Sciatic nerve (tissue), 2 donors: ENCODE measurements around the gene DPP4. TPM values are rescaled to one million over a fixed set of nuclear protein-coding genes. Genes with fewer than 3 reads are reported as not detected.

Experiments
- ATAC-seq: fragments of 200-7000 bp; cut with Tn5 transposase; one replicate; pipeline ENCODE4 v1.9.1; 2020; ENCODE audit warnings: mild to moderate bottlenecking, moderate library complexity
- DNase-seq: peaks from one replicate; pipeline ENCODE4 v3.0.0-alpha.2; 2020; ENCODE audit warnings: low spot score
- intact Hi-C: fragments of 100-400 bp; cut with DNase I; formaldehyde crosslinking; loops from one replicate; pipeline ENCODE4 v1.14.2; 2022
- total RNA-seq: library from RNA; stranded (reverse); fragmentation: NEBNext Ultra II Directional; extraction: Animal tissue kit (Norgen Biotek cat#: 25700); gene quantifications from one replicate; pipeline ENCODE4 v1.2.1, GENCODE V29; 2021
- donor health status: DM: no; HTN: no; CAD: no.
- donor health status: DM: no; HTN: no; CAD: no.

DPP4 gene
- total RNA-seq, 1 donor from 2014 or later = 11.8 TPM

DNA sequence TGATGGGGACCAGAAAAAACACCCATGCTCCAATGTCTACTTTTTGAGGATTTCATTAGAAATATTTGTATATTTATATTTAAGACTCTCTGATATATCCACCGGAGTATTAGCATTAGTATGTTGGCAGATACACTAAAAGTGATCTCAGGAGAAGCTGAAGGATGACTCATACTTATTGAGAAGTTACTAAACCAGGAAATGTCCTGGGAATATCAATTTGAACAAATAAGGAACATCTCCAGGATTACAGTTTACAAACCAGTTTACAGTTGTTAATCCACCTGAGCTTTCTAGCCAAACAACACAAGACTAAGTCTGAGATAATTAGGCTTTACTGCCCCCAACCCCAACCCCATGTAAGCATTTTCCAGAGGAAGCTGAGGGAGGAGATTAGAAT is 16.1 kb upstream of the DPP4 start:
- intact Hi-C loops = no loop called here
- no peak for DNase-seq
- no peak for ATAC-seq

DNA sequence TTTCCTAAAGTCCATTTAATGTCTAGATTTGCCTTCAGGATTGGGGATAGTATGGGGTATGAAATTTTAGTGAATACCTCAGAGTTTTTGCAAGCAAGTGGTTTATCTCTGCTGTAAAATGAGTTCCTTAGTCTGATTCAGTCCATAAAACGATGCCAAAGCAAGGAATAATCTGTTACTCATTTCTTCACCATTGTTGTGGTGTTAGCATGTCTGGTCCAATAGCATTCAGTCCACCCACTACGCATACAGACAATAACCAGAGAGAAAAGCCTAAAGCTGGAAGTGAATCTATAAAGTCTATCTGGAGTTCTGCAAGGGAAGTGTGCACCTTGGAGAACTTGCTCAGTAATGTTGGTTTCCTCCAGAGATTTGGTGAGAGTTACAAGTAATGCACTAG is 12.9 kb upstream of the DPP4 start:
- intact Hi-C loops = no loop called here
- DNase-seq (no peak), ATAC-seq (no peak)

DNA sequence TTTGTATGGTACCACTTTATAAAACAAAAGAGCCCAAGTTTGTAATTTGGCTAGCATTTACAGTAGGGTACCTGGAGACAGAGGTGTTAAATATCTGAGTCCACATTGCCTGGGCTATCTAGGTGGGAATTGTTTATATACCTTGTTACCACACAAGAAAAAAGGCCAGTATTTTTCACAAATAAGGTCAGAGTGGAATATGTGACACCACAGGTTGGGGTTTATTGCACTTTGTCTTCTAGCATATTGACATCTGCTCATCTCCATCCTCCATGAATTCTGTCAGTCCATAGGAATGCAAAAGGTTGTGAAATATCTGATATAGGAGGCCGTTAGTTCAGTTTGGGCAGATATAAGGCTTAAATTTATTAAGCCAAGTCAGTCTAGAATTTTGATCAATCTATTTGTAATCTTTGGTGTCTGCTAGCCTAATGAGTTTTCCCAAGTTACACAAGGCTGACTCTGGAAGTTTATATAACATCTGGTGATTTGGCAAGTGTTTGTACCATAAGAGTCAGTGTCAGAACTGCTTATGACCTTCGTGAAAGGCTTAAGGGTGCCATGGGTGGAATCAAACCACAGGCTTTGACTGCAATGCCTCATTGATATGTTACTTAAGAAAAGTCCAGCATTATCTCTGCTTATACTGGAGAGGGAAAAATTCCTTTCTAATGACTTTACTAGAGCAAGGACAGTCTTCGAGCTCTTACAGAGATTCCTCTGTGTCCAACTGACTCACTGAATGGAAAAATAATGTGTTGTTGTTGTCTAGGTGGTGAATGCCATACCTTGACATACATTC is 11.3 kb upstream of the DPP4 start:
- ATAC-seq (no peak), DNase-seq (no peak)
- intact Hi-C loops = no loop called here

DNA sequence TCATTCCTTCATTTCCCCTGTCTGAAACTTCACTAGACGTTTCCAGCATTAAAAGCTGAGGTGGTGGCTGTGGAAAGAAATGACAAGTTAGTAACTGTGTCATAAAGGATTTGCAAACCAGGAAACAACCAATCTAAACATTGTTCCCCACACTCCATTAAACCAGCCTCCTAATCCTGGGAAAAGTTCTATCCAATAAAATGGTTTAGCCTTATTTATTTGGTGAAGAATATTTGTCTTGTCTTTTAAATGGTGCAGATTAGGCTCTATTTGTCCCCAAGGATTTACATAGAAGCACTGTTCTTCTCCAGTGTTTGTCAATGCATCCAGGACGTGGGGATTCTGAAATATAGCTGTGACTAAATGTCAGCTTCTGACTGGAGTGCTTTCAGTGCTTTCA is 10.5 kb upstream of the DPP4 start:
- no peak for DNase-seq
- no peak for ATAC-seq
- intact Hi-C loops = no loop called here

DNA sequence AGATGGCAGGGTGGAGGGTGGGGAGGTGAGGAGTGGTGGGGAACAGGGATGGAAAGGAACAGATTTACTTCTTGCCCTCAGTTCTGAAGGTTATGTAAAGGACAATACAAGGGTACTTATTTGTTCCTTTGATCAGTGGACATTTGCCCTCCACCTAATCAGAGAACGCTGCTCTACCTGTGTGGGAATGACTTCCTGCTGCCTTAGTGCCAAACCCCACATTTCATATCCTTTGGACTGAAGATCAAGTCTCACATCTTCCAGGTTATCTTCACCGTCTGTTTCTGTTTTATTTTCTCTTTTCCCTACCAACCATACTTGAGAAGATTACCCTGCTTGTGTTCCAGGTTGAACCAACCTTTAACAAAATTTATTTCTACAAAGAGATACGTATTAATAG is 8.7 kb upstream of the DPP4 start:
- no peak for DNase-seq
- intact Hi-C loops = no loop called here
- ATAC-seq = no peak

DNA sequence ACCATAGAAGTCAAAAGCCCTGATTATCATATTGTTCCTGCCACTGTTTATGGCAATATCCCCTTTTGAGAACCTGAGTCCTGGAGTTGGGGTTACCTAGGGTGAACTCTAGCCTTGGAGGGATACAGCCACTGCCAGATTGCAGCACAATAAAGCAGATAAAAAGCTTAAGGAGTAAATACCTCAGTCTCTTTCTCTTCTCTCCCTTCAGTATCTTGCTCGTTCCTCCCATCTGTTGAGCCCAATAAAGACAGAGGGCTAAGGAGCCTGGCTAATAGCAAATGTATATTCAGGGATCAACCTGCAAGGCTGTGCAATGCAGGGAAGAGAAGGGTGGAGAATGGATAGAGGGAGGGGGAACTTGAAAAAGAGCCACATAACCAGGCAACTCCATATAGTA is 8.0 kb upstream of the DPP4 start:
- intact Hi-C loops = no loop called here
- ATAC-seq (no peak), DNase-seq (no peak)

DNA sequence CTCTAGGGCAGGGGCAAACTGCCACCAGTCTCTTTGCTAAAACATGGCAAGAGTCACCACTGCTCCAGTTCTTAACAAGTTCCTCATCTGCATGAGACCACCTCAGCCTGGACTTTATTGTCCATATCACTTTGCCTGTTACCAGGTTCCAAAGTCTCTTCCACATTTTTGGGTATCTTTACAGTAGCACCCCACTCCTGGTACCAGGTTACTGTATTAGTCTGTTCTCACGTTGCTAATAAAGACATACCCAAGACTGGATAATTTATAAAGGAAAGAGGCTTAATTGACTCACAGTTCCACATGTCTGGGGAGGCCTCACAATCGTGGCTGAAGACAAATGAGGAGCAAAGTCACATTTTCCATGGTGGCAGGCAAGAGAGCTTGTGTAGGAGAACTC is 5.5 kb upstream of the DPP4 start:
- DNase-seq = no peak
- ATAC-seq = no peak
- intact Hi-C loops = no loop called here

DNA sequence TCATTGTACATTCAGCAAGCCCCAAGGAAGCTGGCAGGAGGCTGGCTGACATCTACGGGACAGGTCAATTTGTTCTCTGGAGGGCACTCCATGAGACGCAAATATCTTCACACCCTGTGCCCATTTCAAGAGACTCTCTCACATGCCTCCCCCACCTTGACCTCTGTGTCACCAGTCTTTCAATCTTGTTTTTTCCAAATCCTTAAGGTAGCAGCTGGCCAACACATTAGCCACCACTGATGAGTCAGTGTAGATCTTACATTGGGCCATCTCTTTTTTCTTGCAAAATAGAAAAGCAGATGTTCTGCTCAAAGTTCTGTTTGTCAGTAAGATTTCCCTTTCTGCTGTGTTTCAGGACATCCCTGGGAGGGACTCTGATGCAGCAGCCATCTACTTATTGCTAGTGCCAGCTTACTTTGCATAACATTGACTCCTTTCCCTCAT is 1.7 kb upstream of the DPP4 start:
- no peak for ATAC-seq
- intact Hi-C loops = no loop called here
- no peak for DNase-seq

DNA sequence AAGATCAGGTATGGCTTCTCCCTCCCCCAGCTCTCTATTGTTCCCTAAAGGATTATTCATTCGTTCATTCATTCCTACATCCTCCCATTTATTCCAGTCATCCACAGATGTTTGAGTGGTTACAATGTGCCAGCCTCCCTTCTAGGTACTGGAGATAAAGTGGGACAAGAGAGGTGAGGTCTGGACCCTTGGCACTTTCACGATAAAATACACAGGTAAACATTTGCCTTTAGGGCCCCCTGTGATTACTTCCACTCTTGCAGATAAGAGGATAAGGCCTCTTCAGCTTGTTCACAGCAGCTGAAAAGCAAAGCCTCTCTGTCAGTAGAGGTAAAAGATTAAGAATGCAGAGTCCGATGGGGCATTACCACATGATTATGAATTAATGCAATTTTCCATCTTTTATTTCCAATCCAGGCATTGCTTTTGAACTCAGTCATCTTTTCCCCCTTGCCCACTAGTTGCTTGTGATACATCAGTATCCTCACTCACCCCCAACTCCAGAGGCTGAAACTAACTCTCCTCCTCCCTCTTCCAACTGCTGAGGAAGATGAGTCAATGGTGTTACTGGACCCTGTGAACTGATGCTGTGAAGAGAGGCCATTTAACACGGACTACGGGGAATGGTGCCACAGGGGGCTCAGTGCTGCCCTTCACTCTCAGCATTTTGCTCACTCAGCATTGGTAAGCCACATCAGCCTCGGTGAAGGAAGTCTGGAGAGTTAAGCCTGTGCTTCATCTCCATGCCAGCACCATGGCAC is 1.1 kb upstream of the DPP4 start:
- DNase-seq (no peak), ATAC-seq (no peak)
- intact Hi-C loops = no loop called here

DNA sequence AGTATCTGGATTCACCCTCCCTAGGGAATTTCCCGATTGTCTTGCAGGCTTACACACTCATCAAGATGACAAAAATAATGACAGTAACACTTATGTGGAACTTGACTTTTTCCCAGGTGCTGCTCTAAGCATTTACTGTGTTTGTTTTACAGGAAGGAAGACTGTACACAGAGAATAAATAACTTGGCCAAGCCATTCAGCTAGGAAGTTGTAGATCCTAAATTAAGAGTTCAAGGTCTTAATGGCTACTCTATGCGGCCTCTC is 549 bp upstream of the DPP4 start:
- intact Hi-C loops = no loop called here
- DNase-seq (no peak), ATAC-seq (no peak)

DNA sequence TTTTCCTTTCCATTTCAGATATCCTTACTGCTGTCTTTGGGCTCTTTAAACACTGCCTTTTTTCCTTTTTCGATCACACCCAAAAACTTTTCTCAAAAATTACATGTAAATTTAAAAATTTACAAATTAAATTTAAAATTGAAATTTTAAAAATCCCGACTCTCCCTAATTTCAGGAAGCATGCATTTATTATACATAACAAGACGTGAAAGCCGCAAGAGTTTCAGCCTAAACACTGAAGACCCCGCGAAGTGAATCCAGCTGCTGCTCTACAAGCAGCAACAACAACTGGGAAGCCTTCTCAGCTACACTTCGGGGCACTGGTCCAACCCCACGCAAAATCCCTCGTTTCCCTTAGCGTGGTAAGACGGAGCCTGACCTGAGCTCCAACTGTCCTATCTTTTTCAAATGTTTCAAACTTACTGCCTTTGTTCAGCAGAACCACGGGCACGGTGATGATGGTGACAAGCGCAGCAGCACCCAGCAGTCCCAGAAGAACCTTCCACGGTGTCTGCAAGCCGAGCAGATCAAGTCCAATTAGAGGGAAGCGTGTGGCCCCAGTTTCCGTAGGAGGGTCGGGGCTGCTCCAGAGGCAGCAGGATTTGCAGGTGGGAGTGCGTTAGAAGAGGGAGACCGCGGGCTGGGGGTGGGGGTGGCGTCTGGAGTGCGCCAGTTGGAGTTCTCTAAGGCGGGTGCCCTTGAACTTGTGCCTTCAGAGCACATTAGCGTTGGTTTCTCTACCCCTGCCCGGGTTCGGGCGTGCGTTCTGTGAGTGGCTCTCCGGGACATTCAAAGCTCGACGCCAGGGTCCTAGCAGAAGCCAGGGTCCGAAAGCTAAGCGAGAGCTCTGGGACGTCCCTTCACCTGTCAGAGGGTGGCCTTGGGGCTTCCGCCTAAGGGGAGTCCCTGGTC is 783 bp downstream of the DPP4 start:
- peak; percentile 41 for ATAC-seq
- no peak for DNase-seq
- intact Hi-C loops = no loop called here

DNA sequence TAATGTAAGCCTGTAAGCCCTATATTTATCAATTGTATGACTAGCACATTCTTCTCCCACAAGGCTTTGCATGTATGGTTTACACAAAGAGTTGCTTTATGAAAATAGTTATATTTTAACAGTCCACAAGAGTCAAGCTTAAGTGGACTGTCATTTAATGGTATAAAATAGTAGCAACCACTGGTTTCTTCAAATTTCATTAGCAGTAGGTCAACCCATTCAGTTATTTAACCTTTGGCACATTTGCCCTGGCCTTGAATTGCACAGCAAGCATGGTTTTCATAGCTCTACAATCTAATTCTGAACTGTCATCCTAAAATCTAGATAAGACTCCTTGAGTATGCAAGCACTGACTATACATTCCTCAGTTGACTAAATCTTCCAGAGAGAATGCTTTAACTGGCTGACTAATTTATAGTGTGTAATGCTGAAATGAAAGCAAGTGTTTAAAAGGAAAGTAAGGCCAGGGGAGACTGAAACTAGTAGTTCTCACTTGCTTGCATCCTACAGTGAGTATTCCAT is 1.8 kb downstream of the DPP4 start:
- intact Hi-C loops = no loop called here
- DNase-seq (no peak), ATAC-seq (no peak)

DNA sequence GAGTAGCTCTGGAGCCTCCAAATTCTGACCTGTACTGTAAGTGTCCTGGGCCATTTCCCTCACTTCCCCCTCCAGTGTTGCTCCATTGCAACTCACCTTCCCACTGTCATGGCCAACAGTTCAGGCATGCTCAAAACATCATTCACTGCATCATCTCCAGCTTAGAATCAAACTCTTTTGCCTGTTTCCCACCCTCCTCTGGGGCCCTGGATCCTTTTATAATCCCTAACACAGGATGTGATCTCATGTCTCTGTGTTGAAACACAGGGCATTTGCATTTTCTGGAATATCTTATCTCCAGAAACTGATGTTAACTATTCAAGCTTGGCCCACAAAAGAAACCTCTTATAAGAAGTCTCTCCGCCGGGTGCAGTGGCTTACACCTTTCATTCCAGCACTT is 3.0 kb downstream of the DPP4 start:
- ATAC-seq (no peak), DNase-seq (no peak)
- intact Hi-C loops = no loop called here

DNA sequence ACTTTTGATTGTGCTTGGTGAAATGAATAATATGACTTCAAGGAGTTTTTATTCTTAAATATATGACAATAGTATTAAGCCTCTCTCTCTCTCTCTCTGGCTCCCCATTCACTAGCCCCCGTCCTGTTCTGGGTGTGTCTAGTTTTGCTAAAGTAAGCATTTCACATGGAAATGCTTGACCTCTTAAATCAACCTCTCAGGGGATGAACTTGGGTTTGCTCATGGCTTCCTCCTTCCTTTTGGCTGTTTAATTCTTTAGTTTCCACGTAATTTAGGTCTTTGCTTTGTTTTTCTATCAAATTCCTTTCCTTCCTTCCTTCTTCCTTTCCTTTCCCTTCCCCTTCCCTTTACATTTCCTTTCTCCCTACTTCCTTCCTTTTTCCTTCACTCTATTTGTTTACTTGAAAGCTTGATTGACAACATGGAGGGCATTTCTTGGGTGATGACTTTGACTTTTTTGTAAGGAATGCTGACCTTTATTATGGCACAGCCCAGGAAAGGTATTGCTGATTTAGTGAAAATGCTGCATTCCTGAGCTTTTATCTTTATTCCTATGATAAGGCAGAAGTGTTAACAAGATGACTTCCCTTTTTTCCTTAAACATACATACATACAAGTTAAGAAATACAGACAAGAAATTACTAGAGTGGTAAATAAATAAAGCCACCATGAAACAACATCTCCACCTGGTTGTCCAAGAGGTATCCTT is 3.6 kb downstream of the DPP4 start:
- intact Hi-C loops = no loop called here
- ATAC-seq (no peak), DNase-seq (no peak)

DNA sequence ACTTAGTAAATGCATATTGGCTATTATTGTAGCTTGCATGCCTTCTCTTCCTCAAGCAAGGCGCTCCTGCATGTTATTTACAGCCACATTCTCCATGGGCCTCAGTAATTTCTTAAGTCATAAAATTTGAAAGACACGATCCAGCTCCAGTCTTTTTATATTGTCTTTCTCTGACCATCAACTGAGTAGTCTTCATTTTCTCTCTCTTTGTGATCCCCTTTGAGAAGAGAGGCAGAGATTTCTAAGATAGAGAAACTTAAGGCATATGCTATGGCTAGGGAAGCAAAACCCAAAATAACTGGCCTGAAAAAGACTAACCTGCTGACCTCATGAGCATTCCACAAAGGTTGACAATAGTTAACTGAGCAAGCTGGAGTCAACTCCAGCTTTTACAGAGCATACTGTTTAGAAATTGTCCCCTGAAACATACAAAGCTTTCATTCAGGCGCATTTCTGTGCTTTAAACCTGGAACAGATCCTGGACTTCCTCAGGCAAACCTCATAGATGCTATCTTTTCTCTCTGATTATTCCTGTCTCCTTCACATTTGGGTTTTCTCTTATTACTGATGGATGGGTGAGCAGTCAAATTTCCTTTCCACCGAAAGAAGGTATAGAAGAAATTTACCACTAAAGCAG is 4.6 kb downstream of the DPP4 start:
- DNase-seq = no peak
- no peak for ATAC-seq
- intact Hi-C loops = no loop called here

DNA sequence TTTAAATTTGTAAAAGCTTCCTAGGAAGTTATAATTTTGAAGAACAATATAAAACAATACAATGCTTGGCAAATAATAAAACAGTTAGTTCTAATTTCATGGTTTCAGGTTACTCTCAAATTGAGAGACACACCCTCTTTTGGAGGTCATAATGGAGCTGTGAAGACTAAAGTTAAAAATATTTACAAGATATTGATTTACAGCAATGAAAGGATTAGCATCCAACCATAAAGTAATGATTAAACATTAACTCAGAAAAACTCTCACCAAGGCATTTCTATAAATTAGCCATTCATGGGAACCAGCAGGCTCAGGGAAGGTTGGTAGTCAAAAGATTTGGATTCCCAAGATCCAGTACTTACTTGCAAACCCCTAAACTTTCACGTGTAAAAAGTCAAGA is 6.4 kb downstream of the DPP4 start:
- intact Hi-C loops = no loop called here
- no peak for ATAC-seq
- no peak for DNase-seq

DNA sequence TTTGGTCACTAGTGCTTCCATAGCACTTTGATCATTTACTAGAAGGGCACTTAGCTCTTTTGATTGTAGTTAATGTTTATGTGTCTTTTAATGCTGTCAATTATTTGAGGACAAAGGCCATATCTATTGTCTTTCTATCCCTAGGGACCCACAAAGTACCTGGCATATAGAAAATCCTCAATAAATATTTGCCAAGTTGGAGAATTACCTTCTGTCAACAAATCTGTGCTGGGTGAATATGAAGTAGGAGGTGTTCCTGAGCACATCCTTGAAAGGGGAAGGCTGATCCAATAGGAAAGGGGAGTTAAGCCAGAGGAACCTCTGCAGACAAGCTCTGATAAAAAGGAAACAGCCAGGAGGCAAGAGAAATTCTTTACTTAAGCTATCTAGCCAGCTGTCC is 8.2 kb downstream of the DPP4 start:
- intact Hi-C loops = no loop called here
- no peak for ATAC-seq
- no peak for DNase-seq

DNA sequence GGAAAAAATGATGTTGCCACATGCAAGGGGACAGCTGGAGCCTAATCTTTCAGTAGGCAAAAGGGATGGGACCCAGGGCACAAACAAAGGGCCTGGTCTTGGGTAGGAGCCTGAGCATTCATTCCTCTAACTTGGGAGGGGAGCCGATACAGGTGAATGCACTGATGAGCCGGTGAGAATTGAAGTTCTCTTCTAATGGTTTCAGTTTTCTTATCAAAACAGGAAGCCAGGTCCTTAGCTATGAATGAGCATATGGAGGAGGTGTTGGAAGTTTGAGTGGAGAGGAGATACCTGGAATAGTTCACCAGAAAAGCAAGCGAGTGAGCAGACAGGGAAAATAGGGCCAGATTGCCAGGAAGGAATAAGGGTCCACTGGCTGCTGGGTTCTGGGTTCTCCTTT is 10.1 kb downstream of the DPP4 start:
- DNase-seq (no peak), ATAC-seq (no peak)
- intact Hi-C loops = no loop called here

DNA sequence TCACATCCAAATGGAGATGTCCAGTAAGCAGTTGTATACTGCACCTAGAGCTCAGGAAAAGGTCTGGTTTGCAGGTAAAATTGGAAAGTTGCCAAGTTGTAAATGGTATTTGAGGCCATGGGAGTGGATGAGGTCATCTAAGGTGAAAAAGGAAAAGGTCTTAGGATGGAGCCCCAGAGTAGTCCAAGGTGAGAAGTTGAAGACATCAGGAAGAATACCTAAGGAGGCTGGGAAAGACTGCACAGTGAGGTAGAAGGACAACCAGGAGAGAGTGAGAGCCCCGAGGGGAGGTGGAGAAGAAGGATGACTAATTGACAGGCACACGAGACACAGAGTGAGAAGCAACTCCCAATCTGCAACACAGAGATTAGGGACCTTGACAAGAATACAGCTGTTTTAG is 10.7 kb downstream of the DPP4 start:
- intact Hi-C loops = no loop called here
- no peak for ATAC-seq
- no peak for DNase-seq
